ENCODE results near the gene QSER1.
"Not testable (repeated sequence)": the region's sequence is repeated elsewhere in the genome, so short reads cannot be mapped to it uniquely, and the experiment has no call there.

The QSER1 gene

GRCh38 chr11:32932196-32932595 is 39.6 kb downstream of the QSER1 start:
- H3K4me3 ChIP-seq (ENCODE audit: low read depth, low read length): no peak overlapping the region
- no peaks in the 10 kb centered on the region for H3K4me1 ChIP-seq
- no peaks in the 10 kb centered on the region for H3K27me3 ChIP-seq
- no peaks in the 10 kb centered on the region for H3K9me3 ChIP-seq
- DNase-seq: no peak
- TF ChIP-seq CTCF (IDR thresholded peaks at IDR 0.05; ENCODE audit: low read depth, low read length): no peak
- H3K36me3 ChIP-seq: peaks cover 34% of the 10 kb centered on the region

- DNase-seq: no peak
- Histone ChIP-seq H3K27me3 (no peaks in the 10 kb centered on the region), H3K36me3 (peaks cover 34% of the 10 kb centered on the region), H3K9me3 (no peaks in the 10 kb centered on the region), H3K4me3 (ENCODE audit: low read depth, low read length) (no peak overlapping the region), H3K4me1 (no peaks in the 10 kb centered on the region)
- no peak for TF ChIP-seq CTCF (IDR thresholded peaks at IDR 0.05; ENCODE audit: low read depth, low read length)
Measured at GRCh38 chr11:32935462-32936029, 42.9 kb downstream of the QSER1 start.

- DNase-seq; H3K27me3 ChIP-seq; H3K4me1 ChIP-seq; H3K9me3 ChIP-seq; H3K4me3 ChIP-seq (ENCODE audit: low read depth, low read length): not testable (repeated sequence)
- H3K36me3 ChIP-seq: peaks cover 34% of the 10 kb centered on the region
Measured at GRCh38 chr11:32936178-32936577, 43.6 kb downstream of the QSER1 start.

GRCh38 chr11:32937283-32937682 is 44.7 kb downstream of the QSER1 start:
- H3K27me3 ChIP-seq; DNase-seq; H3K9me3 ChIP-seq; H3K4me1 ChIP-seq; H3K4me3 ChIP-seq (ENCODE audit: low read depth, low read length): not testable (repeated sequence)
- peaks cover 31% of the 10 kb centered on the region for H3K36me3 ChIP-seq

- no peak for DNase-seq
- Histone ChIP-seq H3K36me3 (peaks cover 13% of the 10 kb centered on the region), H3K4me3 (ENCODE audit: low read depth, low read length) (no peak overlapping the region), H3K9me3 (no peaks in the 10 kb centered on the region), H3K27me3 (no peaks in the 10 kb centered on the region), H3K4me1 (no peaks in the 10 kb centered on the region)
- TF ChIP-seq CTCF (IDR thresholded peaks at IDR 0.05; ENCODE audit: low read depth, low read length): no peak
Measured at GRCh38 chr11:32939046-32939445, 46.4 kb downstream of the QSER1 start.

GRCh38 chr11:32939866-32940265 is 47.3 kb downstream of the QSER1 start:
- no peak overlapping the region for H3K4me3 ChIP-seq (ENCODE audit: low read depth, low read length)
- H3K27me3 ChIP-seq: no peaks in the 10 kb centered on the region
- no peaks in the 10 kb centered on the region for H3K4me1 ChIP-seq
- TF ChIP-seq CTCF (IDR thresholded peaks at IDR 0.05; ENCODE audit: low read depth, low read length): no peak
- no peaks in the 10 kb centered on the region for H3K9me3 ChIP-seq
- DNase-seq: no peak
- H3K36me3 ChIP-seq: peaks cover 10% of the 10 kb centered on the region; the same call in 1 of the 2 replicates

GRCh38 chr11:32940865-32941264 is 48.3 kb downstream of the QSER1 start:
- no peak for DNase-seq
- no peak for TF ChIP-seq CTCF (IDR thresholded peaks at IDR 0.05; ENCODE audit: low read depth, low read length)
- Histone ChIP-seq H3K9me3 (no peaks in the 10 kb centered on the region), H3K36me3 (peaks cover 7% of the 10 kb centered on the region; the same call in 1 of the 2 replicates), H3K4me3 (ENCODE audit: low read depth, low read length) (no peak overlapping the region), H3K27me3 (no peaks in the 10 kb centered on the region), H3K4me1 (no peaks in the 10 kb centered on the region)
